ENCODE results near the gene JCAD. TPM values are rescaled to one million over a fixed set of nuclear protein-coding genes. Genes with fewer than 3 reads are reported as not detected.
A peak's percentile ranks its signal among the peaks of the same experiment; 100 is the strongest.

The JCAD gene
- total and polyA plus RNA-seq, 7 experiments from 2014 or later = 0.44 to 0.56 TPM; not detected in 5

DNA sequence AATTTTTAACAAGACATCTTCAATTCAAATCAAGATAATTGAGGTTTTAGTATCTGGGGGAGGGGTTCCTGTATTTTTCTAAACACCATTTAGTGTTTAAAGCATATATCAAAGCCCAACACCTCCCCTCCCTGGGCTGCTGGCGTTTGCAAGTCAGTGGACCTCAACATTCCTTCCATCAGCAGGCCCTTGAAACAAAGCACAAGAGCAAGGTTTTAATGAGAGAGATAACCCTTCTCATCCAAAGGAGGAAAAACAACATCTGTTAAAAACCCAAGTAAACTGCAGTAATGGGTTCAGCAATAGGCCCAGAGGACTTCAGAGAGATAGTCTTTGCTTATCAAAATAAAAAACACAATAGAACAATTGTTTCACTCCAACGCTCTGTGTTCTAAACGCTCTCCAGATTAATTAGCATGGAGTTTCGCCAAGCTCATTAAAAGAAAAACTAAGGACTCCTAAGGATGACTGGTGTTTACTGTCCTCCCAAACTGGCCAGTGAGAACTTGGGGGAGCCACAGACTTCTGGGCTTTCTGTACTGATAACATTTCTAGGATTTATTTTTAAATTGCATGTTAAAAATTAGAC, 2.5 kb downstream of the JCAD start:
- Mint-ChIP-seq H3K4me1 (peaks cover 5 to 11% (median 6%) of the 10 kb centered on the region in 7 donors), H3K27ac (no peak overlapping the region), H3K9me3 (peaks cover 0 to 5% (median 0%) of the 10 kb centered on the region in 11 donors), H3K4me3 (no peak overlapping the region), H3K27me3 (peaks cover 57 to 75% (median 71%) of the 10 kb centered on the region in 5 donors), H3K36me3 (peaks cover 0 to 5% (median 0%) of the 10 kb centered on the region in 5 donors)
- intact Hi-C loops (cut with micrococcal nuclease) = loop anchor here in 1 of 2 donors (1.0 kb wide), 1 partner anchor 8 kb away; no protein-coding TSS in a partner anchor
- no peaks in the 10 kb centered on the region for H3K9me3 ChIP-seq (ENCODE audit: control insufficient read depth in 2 of 3, low read length in 3 of 3)
- no peak overlapping the region for H3K27ac ChIP-seq (ENCODE audit: low read depth, low read length)
- no peaks in the 10 kb centered on the region for H3K36me3 ChIP-seq (ENCODE audit: control insufficient read depth in 2 of 3, insufficient read depth in 3 of 3, low read length in 3 of 3)
- no peak for DNase-seq
- ChIA-PET CTCF (interaction anchor here (1.2 kb wide), 1 partner anchor 29 kb away, joined by 3 read pairs; no protein-coding TSS in a partner anchor), POLR2A (no interaction called here)
- H3K4me1 ChIP-seq (ENCODE audit: control insufficient read depth in 2 of 2, insufficient read depth in 2 of 2, low read length in 2 of 2) = peaks cover 5 to 12% of the 10 kb centered on the region in 2 donors
- no peak overlapping the region for H3K4me3 ChIP-seq (ENCODE audit: low read length)
- peaks cover 5 to 30% of the 10 kb centered on the region in 2 donors for H3K27me3 ChIP-seq (ENCODE audit: control insufficient read depth in 2 of 2, insufficient read depth in 2 of 2, low read length in 2 of 2)
- no peak for ATAC-seq

DNA sequence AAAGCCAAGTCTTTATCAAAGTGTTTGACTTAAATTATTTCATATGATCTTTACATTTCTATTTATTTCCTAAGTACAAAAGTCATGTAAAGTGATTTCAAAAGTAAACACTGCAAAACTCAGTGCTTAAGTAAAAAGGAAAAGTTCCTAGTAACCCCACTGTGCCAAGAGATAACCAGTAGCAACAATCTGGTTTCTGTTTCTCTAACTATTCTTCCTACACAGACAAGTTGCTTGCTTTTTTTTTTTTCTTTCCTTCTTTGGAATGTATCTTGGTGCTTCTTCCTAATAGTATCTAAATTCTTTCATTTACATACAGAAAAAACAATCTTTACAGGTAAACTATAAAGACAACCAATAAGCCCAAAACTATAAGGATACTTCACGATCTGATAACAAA, 3.1 kb downstream of the JCAD start:
- Histone ChIP-seq H3K9me3 (ENCODE audit: control insufficient read depth in 2 of 3, low read length in 3 of 3) (no peaks in the 10 kb centered on the region), H3K4me3 (ENCODE audit: low read length) (no peak overlapping the region), H3K4me1 (ENCODE audit: control insufficient read depth in 2 of 2, insufficient read depth in 2 of 2, low read length in 2 of 2) (peaks cover 5 to 12% of the 10 kb centered on the region in 2 donors), H3K36me3 (ENCODE audit: control insufficient read depth in 2 of 3, insufficient read depth in 3 of 3, low read length in 3 of 3) (no peaks in the 10 kb centered on the region), H3K27me3 (ENCODE audit: control insufficient read depth in 2 of 2, insufficient read depth in 2 of 2, low read length in 2 of 2) (peaks cover 5 to 30% of the 10 kb centered on the region in 2 donors), H3K27ac (ENCODE audit: low read depth, low read length) (no peak overlapping the region)
- peaks cover 0 to 5% (median 0%) of the 10 kb centered on the region in 11 donors for H3K9me3 Mint-ChIP-seq
- peaks cover 57 to 74% (median 71%) of the 10 kb centered on the region in 5 donors for H3K27me3 Mint-ChIP-seq
- ChIA-PET POLR2A (no interaction called here), CTCF (no interaction called here)
- no peak for DNase-seq
- intact Hi-C loops (cut with micrococcal nuclease) = no loop called here
- H3K4me1 Mint-ChIP-seq = peaks cover 5 to 11% (median 6%) of the 10 kb centered on the region in 7 donors
- H3K27ac Mint-ChIP-seq = no peak overlapping the region
- no peak overlapping the region for H3K4me3 Mint-ChIP-seq
- H3K36me3 Mint-ChIP-seq = peaks cover 0 to 5% (median 0%) of the 10 kb centered on the region in 5 donors
- ATAC-seq = no peak

DNA sequence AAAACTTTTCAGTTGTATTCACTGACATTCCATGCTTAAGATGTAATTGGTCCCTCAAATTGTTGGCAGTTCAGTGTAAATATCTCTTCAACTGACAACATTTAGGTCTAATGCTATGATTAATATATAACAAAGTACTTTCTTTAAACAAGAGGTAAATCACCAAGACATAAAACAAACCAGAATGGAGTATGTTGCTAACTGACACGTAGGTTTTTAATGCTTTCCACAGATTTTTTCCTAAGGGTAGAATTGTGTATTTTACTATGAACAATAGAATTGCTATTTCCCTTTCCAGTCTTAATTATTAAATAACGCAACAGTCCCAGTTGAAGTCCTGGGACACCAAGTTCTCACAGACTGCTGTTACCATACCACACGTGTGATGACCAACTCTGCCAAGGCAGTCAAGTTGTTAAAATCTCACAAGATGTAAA, 4.1 kb downstream of the JCAD start:
- Mint-ChIP-seq H3K27me3 (peaks cover 57 to 74% (median 70%) of the 10 kb centered on the region in 5 donors), H3K4me1 (peaks cover 5 to 17% (median 7%) of the 10 kb centered on the region in 7 donors), H3K4me3 (no peak overlapping the region), H3K27ac (no peak overlapping the region), H3K36me3 (peaks cover 0 to 5% (median 0%) of the 10 kb centered on the region in 5 donors), H3K9me3 (peaks cover 0 to 5% (median 0%) of the 10 kb centered on the region in 11 donors)
- intact Hi-C loops (cut with micrococcal nuclease) = no loop called here
- H3K4me1 ChIP-seq (ENCODE audit: control insufficient read depth in 2 of 2, insufficient read depth in 2 of 2, low read length in 2 of 2) = peaks cover 5 to 12% of the 10 kb centered on the region in 2 donors
- H3K36me3 ChIP-seq (ENCODE audit: control insufficient read depth in 2 of 3, insufficient read depth in 3 of 3, low read length in 3 of 3) = no peaks in the 10 kb centered on the region
- H3K9me3 ChIP-seq (ENCODE audit: control insufficient read depth in 2 of 3, low read length in 3 of 3) = no peaks in the 10 kb centered on the region
- peaks cover 4 to 29% of the 10 kb centered on the region in 2 donors for H3K27me3 ChIP-seq (ENCODE audit: control insufficient read depth in 2 of 2, insufficient read depth in 2 of 2, low read length in 2 of 2)
- DNase-seq (no peak), ATAC-seq (no peak)
- ChIA-PET CTCF (no interaction called here), POLR2A (no interaction called here)
- H3K4me3 ChIP-seq (ENCODE audit: low read length) = no peak overlapping the region
- H3K27ac ChIP-seq (ENCODE audit: low read depth, low read length) = no peak overlapping the region

DNA sequence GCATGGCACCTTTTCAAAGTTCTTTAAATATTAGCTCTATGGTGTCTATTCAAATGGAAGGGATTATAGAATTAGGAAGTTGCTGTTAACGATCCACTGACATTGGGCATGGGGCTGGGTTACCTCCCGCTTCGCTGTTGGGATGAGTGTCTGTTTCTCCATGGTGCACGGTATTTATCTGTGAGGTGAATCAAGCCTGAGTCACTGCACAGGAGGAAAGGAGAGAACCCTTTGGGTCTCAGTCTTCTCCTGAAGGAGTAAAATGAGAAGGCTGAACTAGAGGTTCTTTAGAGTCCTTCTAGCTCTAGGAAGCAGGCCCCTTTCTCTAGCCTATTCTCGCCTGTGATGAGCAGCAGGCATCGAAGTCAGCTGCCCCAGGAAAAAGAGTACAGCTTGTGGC, 7.3 kb downstream of the JCAD start:
- Mint-ChIP-seq H3K4me3 (no peak overlapping the region), H3K27me3 (peaks cover 60 to 77% (median 72%) of the 10 kb centered on the region in 5 donors), H3K4me1 (peaks cover 12 to 30% (median 23%) of the 10 kb centered on the region in 7 donors), H3K27ac (peak overlapping the region in 1 of 9 donors; percentile 14), H3K36me3 (no peaks in the 10 kb centered on the region), H3K9me3 (no peaks in the 10 kb centered on the region)
- Histone ChIP-seq H3K27ac (ENCODE audit: low read depth, low read length) (no peak overlapping the region), H3K4me1 (ENCODE audit: control insufficient read depth in 2 of 2, insufficient read depth in 2 of 2, low read length in 2 of 2) (peaks cover 0 to 17% of the 10 kb centered on the region in 2 donors), H3K4me3 (ENCODE audit: low read length) (no peak overlapping the region), H3K9me3 (ENCODE audit: control insufficient read depth in 2 of 3, low read length in 3 of 3) (no peaks in the 10 kb centered on the region), H3K36me3 (ENCODE audit: control insufficient read depth in 2 of 3, insufficient read depth in 3 of 3, low read length in 3 of 3) (no peaks in the 10 kb centered on the region), H3K27me3 (ENCODE audit: control insufficient read depth in 2 of 2, insufficient read depth in 2 of 2, low read length in 2 of 2) (peaks cover 0 to 13% of the 10 kb centered on the region in 2 donors)
- DNase-seq (no peak), ATAC-seq (no peak)
- POLR2A ChIA-PET = no interaction called here
- intact Hi-C loops (cut with micrococcal nuclease) = no loop called here
- CTCF ChIA-PET = no interaction called here

DNA sequence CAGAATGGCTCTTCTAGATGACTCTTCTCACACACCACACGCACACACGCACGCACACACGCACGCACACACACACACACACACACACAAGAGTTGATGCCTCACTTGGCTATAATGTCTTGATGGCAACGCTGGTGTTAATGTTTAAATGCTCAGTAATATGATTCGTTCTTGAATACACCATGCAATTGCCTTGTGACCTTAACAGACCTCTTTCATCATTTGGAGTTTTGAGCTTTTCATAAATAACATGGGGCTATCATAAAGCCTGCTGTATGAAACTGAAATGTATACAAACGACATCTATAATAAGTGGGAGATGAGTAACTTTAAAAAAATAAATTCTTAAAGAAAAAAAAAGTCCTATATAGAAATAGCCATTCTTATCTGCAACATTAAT, 8.2 kb downstream of the JCAD start:
- Mint-ChIP-seq H3K27ac (no peak overlapping the region), H3K4me1 (peaks cover 12 to 31% (median 23%) of the 10 kb centered on the region in 7 donors), H3K9me3 (no peaks in the 10 kb centered on the region), H3K36me3 (no peaks in the 10 kb centered on the region), H3K27me3 (peaks cover 58 to 81% (median 72%) of the 10 kb centered on the region in 5 donors), H3K4me3 (no peak overlapping the region)
- ChIA-PET POLR2A (interaction anchor here (1.2 kb wide), 1 partner anchor 19 kb away, joined by 3 read pairs; no protein-coding TSS in a partner anchor), CTCF (no interaction called here)
- DNase-seq (no peak), ATAC-seq (no peak)
- intact Hi-C loops (cut with micrococcal nuclease) = no loop called here
- no peak overlapping the region for H3K4me3 ChIP-seq (ENCODE audit: low read length)
- no peaks in the 10 kb centered on the region for H3K9me3 ChIP-seq (ENCODE audit: control insufficient read depth in 2 of 3, low read length in 3 of 3)
- no peak overlapping the region for H3K27ac ChIP-seq (ENCODE audit: low read depth, low read length)
- H3K36me3 ChIP-seq (ENCODE audit: control insufficient read depth in 2 of 3, insufficient read depth in 3 of 3, low read length in 3 of 3) = no peaks in the 10 kb centered on the region
- peaks cover 0 to 13% of the 10 kb centered on the region in 2 donors for H3K27me3 ChIP-seq (ENCODE audit: control insufficient read depth in 2 of 2, insufficient read depth in 2 of 2, low read length in 2 of 2)
- H3K4me1 ChIP-seq (ENCODE audit: control insufficient read depth in 2 of 2, insufficient read depth in 2 of 2, low read length in 2 of 2) = peaks cover 0 to 17% of the 10 kb centered on the region in 2 donors

DNA sequence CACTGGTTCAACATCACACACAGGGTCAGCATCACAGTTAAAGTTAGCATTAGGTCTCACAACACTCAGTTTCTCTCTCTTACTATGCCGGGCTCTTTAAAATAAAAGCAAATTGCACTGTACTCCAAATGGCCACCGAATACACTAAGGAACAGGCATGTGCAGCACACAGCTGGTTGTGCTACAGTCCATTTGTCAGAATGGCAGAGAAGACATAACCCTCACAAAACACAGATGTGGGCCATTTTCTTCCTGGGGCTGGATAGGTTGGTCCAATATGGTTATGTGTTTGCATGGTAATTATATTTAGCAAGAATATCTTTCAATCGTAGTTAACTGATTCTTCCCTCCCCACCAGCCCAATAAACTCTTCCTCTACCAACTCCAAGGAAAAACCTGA, 9.0 kb downstream of the JCAD start:
- Mint-ChIP-seq H3K27me3 (peaks cover 58 to 82% (median 73%) of the 10 kb centered on the region in 5 donors), H3K36me3 (no peaks in the 10 kb centered on the region), H3K4me1 (peaks cover 13 to 31% (median 23%) of the 10 kb centered on the region in 7 donors), H3K9me3 (no peaks in the 10 kb centered on the region), H3K4me3 (no peak overlapping the region), H3K27ac (no peak overlapping the region)
- Histone ChIP-seq H3K27ac (ENCODE audit: low read depth, low read length) (no peak overlapping the region), H3K27me3 (ENCODE audit: control insufficient read depth in 2 of 2, insufficient read depth in 2 of 2, low read length in 2 of 2) (peaks cover 0 to 13% of the 10 kb centered on the region in 2 donors), H3K36me3 (ENCODE audit: control insufficient read depth in 2 of 3, insufficient read depth in 3 of 3, low read length in 3 of 3) (no peaks in the 10 kb centered on the region), H3K4me1 (ENCODE audit: control insufficient read depth in 2 of 2, insufficient read depth in 2 of 2, low read length in 2 of 2) (peaks cover 0 to 17% of the 10 kb centered on the region in 2 donors), H3K9me3 (ENCODE audit: control insufficient read depth in 2 of 3, low read length in 3 of 3) (no peaks in the 10 kb centered on the region), H3K4me3 (ENCODE audit: low read length) (no peak overlapping the region)
- POLR2A ChIA-PET = interaction anchor here (0.6 to 1.2 kb wide), 2 partner anchors 11 to 20 kb away, joined by 3 read pairs; no protein-coding TSS in a partner anchor
- no peak for DNase-seq
- CTCF ChIA-PET = interaction anchor here (0.6 kb wide), 1 partner anchor 177 kb away, joined by 3 read pairs; no protein-coding TSS in a partner anchor
- intact Hi-C loops (cut with micrococcal nuclease) = no loop called here
- no peak for ATAC-seq
